ENCODE data around the gene NKD1. TPM values are rescaled to one million over a fixed set of nuclear protein-coding genes. Genes with fewer than 3 reads are reported as not detected.

The NKD1 gene
- total and polyA plus RNA-seq, 7 donors: 0.04 to 0.45 (median 0.22) TPM

DNA sequence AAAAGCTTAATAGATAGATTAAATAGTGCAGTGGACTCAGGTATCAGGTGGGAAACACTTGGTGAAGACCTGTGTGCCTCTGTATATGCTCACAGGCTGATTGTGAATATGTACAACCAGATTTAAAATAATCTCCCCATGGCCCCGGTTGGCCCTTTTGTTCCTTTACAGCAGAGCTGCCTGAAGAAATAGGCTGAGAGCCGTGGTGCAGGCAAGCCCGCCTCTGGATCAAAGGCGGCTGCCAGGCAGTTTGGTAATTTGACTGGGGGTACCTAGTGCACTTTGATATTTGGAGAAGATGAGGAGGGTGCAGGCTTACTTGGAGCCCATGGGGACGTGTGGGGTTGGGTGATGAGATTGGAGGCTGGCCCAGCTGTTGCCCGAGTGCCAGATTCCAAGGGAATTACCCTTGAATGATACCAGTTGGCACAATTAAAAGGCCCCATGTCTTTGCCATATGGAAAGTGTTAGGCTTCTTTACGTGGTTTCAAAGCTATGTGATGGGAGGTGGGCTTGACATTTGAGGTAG, 5.0 kb downstream of the NKD1 start:
- H3K27me3 ChIP-seq (ENCODE audit: insufficient read depth in 3 of 3, low read length in 2 of 3): peaks cover 0 to 13% (median 0%) of the 10 kb centered on the region in 3 donors
- no peak overlapping the region for H3K27ac ChIP-seq
- intact Hi-C loops (cut with DNase I): no loop called here
- H3K4me1 ChIP-seq: no peaks in the 10 kb centered on the region
- no peak overlapping the region for H3K4me3 ChIP-seq
- no peaks in the 10 kb centered on the region for H3K9me3 ChIP-seq
- H3K36me3 ChIP-seq (ENCODE audit: insufficient read depth in 1 of 2, low read depth in 1 of 2): no peaks in the 10 kb centered on the region
- no peak for DNase-seq
- 61 to 69% (median 68%) methylated on average over 7 of the region's 7 CpGs for WGBS, 3 donors
- TF ChIP-seq, protein P1, sequence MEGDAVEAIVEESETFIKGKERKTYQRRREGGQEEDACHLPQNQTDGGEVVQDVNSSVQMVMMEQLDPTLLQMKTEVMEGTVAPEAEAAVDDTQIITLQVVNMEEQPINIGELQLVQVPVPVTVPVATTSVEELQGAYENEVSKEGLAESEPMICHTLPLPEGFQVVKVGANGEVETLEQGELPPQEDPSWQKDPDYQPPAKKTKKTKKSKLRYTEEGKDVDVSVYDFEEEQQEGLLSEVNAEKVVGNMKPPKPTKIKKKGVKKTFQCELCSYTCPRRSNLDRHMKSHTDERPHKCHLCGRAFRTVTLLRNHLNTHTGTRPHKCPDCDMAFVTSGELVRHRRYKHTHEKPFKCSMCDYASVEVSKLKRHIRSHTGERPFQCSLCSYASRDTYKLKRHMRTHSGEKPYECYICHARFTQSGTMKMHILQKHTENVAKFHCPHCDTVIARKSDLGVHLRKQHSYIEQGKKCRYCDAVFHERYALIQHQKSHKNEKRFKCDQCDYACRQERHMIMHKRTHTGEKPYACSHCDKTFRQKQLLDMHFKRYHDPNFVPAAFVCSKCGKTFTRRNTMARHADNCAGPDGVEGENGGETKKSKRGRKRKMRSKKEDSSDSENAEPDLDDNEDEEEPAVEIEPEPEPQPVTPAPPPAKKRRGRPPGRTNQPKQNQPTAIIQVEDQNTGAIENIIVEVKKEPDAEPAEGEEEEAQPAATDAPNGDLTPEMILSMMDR (IDR thresholded peaks at IDR 0.05): no peak
- ATAC-seq: no peak

DNA sequence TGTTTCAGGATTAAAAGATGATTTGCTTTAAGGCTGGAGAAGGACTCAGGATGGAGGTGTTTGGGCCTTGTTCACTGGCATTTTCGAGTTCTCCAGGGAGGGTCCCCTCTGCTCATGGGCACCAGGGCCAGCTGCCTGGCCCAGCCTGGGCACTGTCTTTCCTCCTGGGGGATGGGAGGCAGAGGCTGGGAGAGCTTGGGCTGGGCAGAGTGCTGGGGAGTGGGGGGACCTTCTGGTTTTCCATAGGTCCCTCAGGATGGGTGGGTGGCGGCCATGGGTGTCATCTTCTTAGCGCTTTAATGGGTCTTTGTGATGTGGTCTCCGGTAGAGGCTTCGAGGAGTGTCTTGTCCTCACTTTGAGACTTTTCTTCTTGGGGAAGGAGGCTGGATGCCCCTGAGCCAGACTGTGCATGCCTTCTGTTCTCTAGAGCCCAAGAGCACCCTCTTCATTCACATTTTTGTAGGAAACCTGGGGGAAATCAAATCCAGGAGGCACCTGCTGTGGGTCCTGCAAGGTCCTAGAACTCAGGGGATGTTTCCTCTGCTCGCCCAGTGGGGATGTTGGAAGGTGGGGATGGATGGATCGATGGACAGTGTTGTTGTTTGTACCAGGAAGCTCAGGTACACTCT, 5.7 kb downstream of the NKD1 start:
- TF ChIP-seq, protein P1 (IDR thresholded peaks at IDR 0.05): no peak
- ATAC-seq: no peak
- Histone ChIP-seq H3K27me3 (ENCODE audit: insufficient read depth in 3 of 3, low read length in 2 of 3) (peaks cover 0 to 8% (median 0%) of the 10 kb centered on the region in 3 donors), H3K9me3 (no peaks in the 10 kb centered on the region), H3K4me1 (no peaks in the 10 kb centered on the region), H3K27ac (no peak overlapping the region), H3K36me3 (ENCODE audit: insufficient read depth in 1 of 2, low read depth in 1 of 2) (no peaks in the 10 kb centered on the region), H3K4me3 (no peak overlapping the region)
- intact Hi-C loops (cut with DNase I): no loop called here
- DNase-seq: no peak
- 91 to 95% (median 92%) methylated on average over 7 of the region's 7 CpGs for WGBS, 3 donors

DNA sequence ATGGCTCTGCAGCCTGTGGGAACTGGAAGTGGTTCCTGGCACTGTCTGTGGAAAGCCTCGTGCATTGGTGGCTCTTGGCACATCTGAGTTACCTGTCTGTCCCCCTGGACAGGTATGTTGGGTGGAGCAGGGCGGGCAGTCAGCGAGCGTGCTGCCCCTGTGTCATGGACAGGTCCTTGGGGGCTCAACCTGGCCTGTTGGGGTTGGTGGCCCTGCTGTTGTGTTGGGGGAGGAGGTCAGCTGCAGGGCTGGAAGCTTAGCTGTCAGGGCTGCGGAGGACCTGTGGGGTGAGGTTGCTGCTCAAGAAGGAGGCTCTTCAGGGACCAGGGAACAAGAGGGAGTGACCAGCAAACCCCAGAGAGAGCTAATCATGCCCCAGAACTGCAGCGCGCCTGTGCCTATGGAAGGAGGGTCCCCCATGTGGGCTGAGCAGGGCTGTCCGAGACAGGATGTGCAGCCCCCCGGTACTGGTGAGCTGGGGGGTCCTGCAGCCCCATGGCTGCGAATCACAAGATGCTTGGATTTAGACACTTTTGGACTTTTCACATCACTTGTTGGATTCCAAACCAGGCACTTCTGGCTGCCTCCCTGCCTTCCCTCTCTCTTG, 7.2 kb downstream of the NKD1 start:
- Histone ChIP-seq H3K36me3 (ENCODE audit: insufficient read depth in 1 of 2, low read depth in 1 of 2) (no peaks in the 10 kb centered on the region), H3K9me3 (no peaks in the 10 kb centered on the region), H3K4me3 (no peak overlapping the region), H3K4me1 (no peaks in the 10 kb centered on the region), H3K27ac (no peak overlapping the region), H3K27me3 (ENCODE audit: insufficient read depth in 3 of 3, low read length in 2 of 3) (peaks cover 0 to 4% (median 0%) of the 10 kb centered on the region in 3 donors)
- TF ChIP-seq, protein P1 (IDR thresholded peaks at IDR 0.05): no peak
- no peak for ATAC-seq
- no peak for DNase-seq
- 92 to 95% (median 94%) methylated on average over 10 of the region's 10 CpGs for WGBS, 3 donors
- intact Hi-C loops (cut with DNase I): no loop called here

DNA sequence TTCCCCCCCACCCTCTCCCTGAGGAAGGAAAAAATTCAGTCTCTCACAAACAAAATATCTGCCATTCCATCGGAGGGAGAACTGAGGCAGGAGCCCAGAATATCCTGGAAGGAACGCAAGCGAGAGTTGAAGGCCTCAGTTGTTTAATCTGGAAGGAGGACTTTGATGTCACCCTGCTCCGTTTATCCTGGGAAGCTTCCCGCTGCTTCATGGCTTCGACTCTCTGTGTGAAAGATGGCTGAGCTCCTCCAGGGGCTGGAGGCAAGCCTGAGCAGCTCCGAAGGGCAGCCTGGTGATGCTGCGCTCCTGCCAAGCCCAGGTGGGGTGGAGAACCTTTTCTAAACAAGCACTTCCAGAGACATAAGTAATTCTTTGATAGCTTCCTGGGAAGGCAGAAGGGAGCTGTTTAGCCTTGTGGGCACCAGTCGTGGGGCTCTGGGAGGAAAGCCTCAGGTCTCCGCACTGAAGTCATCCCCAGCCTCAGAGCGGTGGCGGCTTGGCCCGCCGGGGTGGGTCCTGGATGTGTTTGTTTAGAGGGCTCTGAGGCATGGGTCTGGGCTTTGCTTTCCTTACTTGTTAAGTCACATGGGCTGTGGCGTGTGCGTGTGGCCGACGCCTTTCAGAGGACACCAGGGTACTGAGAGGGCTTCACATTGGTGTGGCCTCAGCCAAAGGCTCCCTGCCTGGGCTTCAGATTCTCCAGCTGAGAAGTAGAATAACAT, 7.9 kb downstream of the NKD1 start:
- WGBS, 3 donors: 86 to 89% (median 88%) methylated on average over 18 of the region's 18 CpGs
- TF ChIP-seq, protein P1 (IDR thresholded peaks at IDR 0.05): no peak
- no peaks in the 10 kb centered on the region for H3K4me1 ChIP-seq
- no peaks in the 10 kb centered on the region for H3K9me3 ChIP-seq
- ATAC-seq (no peak), DNase-seq (no peak)
- intact Hi-C loops (cut with DNase I): no loop called here
- peaks cover 0 to 4% (median 0%) of the 10 kb centered on the region in 3 donors for H3K27me3 ChIP-seq (ENCODE audit: insufficient read depth in 3 of 3, low read length in 2 of 3)
- H3K4me3 ChIP-seq: no peak overlapping the region
- no peaks in the 10 kb centered on the region for H3K36me3 ChIP-seq (ENCODE audit: insufficient read depth in 1 of 2, low read depth in 1 of 2)
- no peak overlapping the region for H3K27ac ChIP-seq
